ENCODE measurements around the gene DSG2.

- TF ChIP-seq CTCF (IDR thresholded peaks at IDR 0.05; ENCODE audit: insufficient read depth, low read length) (no peak), REST (IDR thresholded peaks at IDR 0.05; ENCODE audit: insufficient replicate concordance, low read depth) (no peak), GABPA (IDR thresholded peaks at IDR 0.05; ENCODE audit: low read depth) (no peak), POLR2AphosphoS5 (IDR thresholded peaks at IDR 0.05; ENCODE audit: low read depth) (no peak)
Observed at GRCh38 chr18:31548853-31549252, 50.9 kb downstream of the DSG2 start.
